ENCODE measurements around the gene ASCC2. TPM values are rescaled to one million over a fixed set of nuclear protein-coding genes. Genes with fewer than 3 reads are reported as not detected.

ASCC2 gene
- polyA plus RNA-seq, 1 experiment: 62.6 TPM

DNA sequence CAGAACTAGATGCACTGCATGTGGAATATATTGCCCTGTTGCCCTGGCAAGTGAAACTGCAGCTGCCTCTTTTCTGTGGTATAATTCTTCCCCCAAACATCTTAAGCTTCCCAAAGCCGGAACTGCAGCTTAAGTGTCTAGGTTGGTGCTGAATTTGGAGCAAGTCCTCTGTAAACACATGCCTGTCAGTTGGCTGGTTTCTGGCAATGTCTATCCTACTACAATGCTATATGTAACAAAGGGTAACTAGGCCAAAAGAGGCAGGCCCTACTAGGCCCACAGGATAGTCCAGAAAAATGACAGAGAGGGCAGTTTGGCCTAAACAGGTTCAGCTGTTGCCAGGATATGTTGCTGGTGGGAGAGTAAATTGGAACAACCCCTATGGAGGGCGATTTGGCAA is 27.9 kb downstream of the ASCC2 start:
- peaks cover 40% of the 10 kb centered on the region for H3K36me3 ChIP-seq (ENCODE audit: control insufficient read depth, insufficient read depth, low read length)
- TF ChIP-seq CTCF (IDR thresholded peaks at IDR 0.05; ENCODE audit: insufficient read depth, low read depth, low read length): no peak
- DNase-seq (ENCODE audit: low read depth): no peak
- POLR2A ChIA-PET: no interaction called here
- CTCF ChIA-PET: interaction anchor here (0.6 to 1.1 kb wide), 2 partner anchors 10 to 18 kb away, joined by 3 read pairs; no protein-coding TSS in a partner anchor
- no peaks in the 10 kb centered on the region for H3K27me3 ChIP-seq (ENCODE audit: control insufficient read depth, insufficient read depth, low read length)
- no peak overlapping the region for H3K4me3 ChIP-seq (ENCODE audit: low read depth, low read length)

GRCh38 chr22:29806196-29806595 is 31.9 kb downstream of the ASCC2 start:
- peaks cover 40% of the 10 kb centered on the region for H3K36me3 ChIP-seq (ENCODE audit: control insufficient read depth, insufficient read depth, low read length)
- TF ChIP-seq CTCF (IDR thresholded peaks at IDR 0.05; ENCODE audit: insufficient read depth, low read depth, low read length): no peak
- ChIA-PET POLR2A (no interaction called here), CTCF (no interaction called here)
- no peak for DNase-seq (ENCODE audit: low read depth)
- H3K27me3 ChIP-seq (ENCODE audit: control insufficient read depth, insufficient read depth, low read length): no peaks in the 10 kb centered on the region
- no peak overlapping the region for H3K4me3 ChIP-seq (ENCODE audit: low read depth, low read length)

GRCh38 chr22:29804985-29805384 is 33.1 kb downstream of the ASCC2 start:
- no peak overlapping the region for H3K4me3 ChIP-seq (ENCODE audit: low read depth, low read length)
- ChIA-PET CTCF (no interaction called here), POLR2A (no interaction called here)
- H3K36me3 ChIP-seq (ENCODE audit: control insufficient read depth, insufficient read depth, low read length): peaks cover 44% of the 10 kb centered on the region
- H3K27me3 ChIP-seq (ENCODE audit: control insufficient read depth, insufficient read depth, low read length): no peaks in the 10 kb centered on the region
- no peak for TF ChIP-seq CTCF (IDR thresholded peaks at IDR 0.05; ENCODE audit: insufficient read depth, low read depth, low read length)
- DNase-seq (ENCODE audit: low read depth): no peak

- Histone ChIP-seq H3K36me3 (ENCODE audit: control insufficient read depth, insufficient read depth, low read length) (peaks cover 40% of the 10 kb centered on the region), H3K27me3 (ENCODE audit: control insufficient read depth, insufficient read depth, low read length) (no peaks in the 10 kb centered on the region), H3K4me3 (ENCODE audit: low read depth, low read length) (no peak overlapping the region)
- CTCF ChIA-PET: no interaction called here
- TF ChIP-seq CTCF (IDR thresholded peaks at IDR 0.05; ENCODE audit: insufficient read depth, low read depth, low read length): no peak
- no peak for DNase-seq (ENCODE audit: low read depth)
- POLR2A ChIA-PET: no interaction called here
Measured at GRCh38 chr22:29803190-29803589, 34.9 kb downstream of the ASCC2 start.

DNA sequence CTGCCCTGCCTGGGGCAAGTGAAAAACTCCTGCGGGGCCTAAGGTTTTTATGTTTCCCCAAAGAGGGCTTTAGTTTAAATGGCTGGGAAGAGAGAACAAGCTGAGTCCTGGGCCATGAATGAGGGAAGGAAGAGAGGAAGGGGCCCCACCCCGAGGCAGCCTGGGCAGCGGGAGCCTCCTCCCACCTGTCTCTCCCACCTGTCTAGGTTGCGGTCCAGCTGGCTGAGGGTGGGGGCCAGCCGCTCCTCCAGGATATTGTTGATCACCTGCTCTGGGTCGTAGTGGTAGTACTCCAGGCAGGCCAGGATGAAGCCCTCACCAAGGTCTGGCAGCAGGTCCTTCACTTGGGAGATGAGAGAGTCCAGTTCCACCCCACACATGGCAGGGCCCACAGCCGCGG is 36.3 kb downstream of the ASCC2 start:
- H3K36me3 ChIP-seq (ENCODE audit: control insufficient read depth, insufficient read depth, low read length): peaks cover 40% of the 10 kb centered on the region
- DNase-seq (ENCODE audit: low read depth): no peak
- H3K4me3 ChIP-seq (ENCODE audit: low read depth, low read length): no peak overlapping the region
- ChIA-PET CTCF (interaction anchor here (0.6 kb wide), 1 partner anchor 27 kb away, joined by 3 read pairs; no protein-coding TSS in a partner anchor), POLR2A (no interaction called here)
- no peaks in the 10 kb centered on the region for H3K27me3 ChIP-seq (ENCODE audit: control insufficient read depth, insufficient read depth, low read length)
- TF ChIP-seq CTCF (IDR thresholded peaks at IDR 0.05; ENCODE audit: insufficient read depth, low read depth, low read length): no peak
